MV-4-11 (cell line): ENCODE measurements around the gene ARID1B.

Source experiments
- DNase-seq: peaks from one replicate; lab custom pipeline; 2025; lab: John Stamatoyannopoulos, UW

Gene ARID1B

DNA sequence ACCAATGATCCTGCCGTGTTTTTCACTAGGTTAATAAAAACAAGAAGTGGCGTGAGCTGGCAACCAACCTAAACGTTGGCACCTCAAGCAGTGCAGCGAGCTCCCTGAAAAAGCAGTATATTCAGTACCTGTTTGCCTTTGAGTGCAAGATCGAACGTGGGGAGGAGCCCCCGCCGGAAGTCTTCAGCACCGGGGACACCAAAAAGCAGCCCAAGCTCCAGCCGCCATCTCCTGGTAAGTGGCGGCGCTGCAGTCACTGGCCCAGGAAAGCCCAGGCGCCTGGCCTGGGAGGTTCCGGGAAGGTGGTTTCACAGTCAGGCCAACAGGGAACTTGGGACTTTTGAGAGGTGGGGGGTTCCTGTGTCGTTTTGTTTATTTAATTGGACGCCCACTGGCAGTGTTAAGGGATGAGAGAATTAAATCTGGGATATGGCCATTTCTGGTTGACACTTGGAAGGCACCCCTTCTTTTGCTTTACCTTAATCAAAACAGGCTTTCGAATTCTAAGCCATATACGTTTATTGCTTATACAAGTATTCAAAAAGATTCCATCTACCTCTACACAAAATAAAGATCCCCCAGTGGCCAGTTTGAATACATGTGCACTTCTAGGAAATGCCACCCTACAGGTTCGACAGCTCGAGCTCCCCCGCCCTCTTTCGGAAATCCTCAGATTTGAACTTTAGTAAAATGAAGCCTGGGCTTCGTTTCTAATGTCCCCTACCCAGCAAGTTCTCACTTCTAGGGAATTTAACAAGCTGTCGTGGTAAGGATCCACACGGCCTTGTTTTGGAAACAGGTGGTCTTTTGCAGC is 407.2 kb downstream of the ARID1B start:
- peak; percentile 28 for DNase-seq

DNA sequence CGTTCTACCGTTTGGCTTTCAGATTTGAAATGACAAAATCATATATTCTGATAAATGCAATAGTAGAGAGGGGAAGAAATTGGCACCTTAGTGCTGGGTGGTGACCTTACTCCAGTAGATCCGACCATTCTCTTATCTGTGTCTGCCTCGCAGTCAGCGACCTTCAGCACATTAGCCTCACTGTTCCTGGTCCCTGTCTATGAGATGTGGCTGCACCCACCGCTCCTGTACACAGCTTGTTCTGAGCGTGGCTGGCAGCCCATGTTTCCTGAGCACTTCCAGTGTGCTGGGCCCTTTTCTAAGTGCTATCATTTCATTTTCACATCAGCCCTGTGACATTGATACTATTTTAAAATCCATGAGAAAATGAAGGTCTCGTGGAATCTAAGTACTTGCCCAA is 408.0 kb downstream of the ARID1B start:
- DNase-seq: no peak

DNA sequence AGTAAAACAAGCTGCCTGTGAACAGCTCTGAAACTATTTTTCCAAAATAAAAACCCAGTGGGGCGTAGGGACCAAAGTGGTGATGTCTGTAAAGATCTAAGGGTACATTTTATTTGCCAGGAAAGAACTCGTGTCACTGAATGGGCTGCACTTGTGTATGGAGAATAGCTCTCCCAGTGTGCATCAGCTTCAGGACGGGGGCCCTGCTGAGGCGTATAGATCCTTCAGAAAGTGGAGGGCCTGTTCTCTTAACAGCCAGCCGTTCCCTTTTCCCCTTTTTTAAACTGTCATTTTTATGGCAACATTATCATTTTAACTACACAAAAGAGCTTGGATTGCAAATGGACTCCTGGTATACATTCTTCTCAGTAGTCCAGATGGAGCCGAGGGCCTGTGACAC is 408.8 kb downstream of the ARID1B start:
- no peak for DNase-seq

DNA sequence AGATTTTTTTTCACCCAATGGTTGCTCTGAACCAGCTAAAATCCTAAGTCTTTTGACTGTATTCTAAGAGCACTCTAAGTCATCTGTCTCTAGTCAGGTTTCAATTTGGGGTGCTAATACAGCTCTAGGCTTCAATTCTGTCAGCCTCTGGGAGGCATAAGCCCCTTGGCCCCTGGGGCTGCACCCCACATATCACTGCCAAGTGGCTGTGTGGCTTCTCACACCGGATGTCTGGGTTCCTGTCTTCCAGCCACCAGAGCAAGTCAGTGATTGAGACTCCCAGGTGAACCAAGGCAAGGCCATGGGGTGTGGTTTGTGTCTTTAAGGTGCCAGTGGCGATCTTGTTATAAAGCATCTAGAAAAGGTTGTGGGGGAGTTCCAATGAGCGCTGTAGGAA is 409.6 kb downstream of the ARID1B start:
- no peak for DNase-seq

DNA sequence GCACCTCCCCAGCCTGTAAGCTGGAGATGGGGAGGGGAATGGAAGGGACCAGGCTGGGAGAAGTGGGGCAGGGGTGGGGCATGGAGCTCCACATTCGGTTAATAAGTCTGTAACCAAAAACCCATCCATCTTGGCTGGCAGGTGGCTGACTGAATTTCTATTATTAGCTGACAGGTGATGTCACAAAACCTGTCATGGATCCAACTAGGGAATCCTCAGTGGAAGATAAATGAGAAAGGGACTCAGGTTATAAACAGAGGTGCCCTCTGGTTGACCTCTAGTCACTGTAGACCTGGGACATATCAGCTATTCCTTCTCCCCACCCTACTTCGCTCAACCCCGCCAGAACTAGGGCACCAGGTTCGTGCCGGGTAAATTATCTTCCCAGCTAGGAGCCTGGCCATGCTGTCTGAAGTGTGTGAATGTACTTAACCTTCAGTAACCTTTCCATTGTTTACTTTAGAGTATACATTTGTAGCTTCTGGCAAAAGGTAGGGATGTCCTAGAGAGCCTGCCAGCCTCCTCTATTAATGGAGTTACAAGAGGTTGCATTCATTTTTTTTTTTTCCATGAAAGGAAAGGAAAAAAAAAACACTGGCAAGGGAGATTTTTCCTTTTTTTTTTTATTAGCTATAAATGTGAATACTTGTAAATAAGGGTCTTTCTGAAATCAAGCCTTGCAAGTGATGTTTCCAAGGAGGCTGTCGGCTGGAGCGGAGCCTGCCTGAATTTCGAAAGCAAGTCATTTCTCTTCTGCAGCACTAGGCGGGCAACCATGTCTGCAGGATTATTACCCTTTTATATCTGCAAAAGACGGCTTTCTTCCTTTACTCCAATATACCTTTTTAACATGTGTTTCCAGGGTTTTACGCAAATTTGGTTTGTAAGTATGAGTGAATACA is 410.3 kb downstream of the ARID1B start:
- no peak for DNase-seq

DNA sequence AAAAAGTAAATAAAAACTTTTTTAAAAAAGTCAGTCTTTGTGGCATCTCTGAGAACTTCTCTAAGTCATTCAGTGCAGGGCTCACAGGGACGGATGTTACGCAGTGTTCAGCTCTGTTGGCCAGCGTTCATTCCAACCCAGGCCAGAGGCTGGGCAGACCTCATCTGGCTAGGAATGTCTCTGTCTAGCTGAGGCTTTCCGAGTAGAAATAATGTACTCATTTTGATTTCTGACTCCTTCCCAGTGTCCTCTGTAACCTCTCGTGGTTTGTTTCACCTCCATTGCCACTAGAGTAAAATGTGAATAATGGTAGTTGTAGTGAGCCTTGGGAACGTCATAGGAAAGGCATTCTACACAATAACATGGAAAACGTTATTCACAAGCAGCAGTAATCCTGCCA is 411.0 kb downstream of the ARID1B start:
- DNase-seq: no peak

DNA sequence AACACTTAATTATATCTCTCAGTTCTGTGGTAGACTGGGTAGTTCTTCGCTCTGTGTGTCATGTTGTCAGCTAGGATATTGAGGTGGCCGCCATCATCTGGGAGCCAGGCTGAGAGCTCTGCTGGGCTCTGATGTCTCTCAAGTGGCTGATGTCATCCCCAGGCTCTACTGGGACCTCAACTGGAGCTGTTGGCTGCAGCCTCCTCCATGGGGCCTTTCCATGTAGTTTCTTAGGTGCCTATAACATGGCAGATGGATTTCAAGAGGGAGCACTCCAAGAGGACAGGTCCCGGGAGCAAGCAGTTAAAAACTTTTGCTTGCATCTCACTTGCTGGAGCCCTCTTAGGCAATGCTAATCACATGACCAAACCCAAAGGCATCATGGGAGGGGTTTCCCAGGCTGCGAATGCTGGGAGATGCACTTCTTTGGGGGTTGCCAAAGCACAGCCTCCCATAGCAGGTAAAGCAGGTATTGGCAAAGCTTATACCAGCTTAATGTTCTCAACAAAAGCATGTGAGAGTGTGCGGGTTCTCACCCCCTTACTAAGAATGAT is 416.3 kb downstream of the ARID1B start:
- no peak for DNase-seq

DNA sequence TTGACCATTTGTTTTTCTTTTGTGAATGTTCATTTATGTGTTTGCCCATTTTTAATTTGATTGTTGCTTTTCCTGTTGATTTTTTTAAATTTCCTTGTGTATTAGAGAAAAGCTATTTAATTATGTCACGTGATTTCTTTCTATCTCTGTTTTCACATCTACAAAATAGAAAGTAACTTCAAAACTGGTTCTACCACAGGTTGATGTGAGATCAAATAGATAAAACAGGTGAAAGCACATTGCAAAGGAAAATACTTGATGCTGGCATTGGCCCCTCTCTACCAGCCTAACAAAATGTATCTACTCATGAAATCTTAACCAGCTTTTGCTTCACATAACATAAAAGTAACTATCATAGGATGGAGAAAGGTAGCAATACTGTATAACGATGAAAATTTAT is 416.9 kb downstream of the ARID1B start:
- no peak for DNase-seq

DNA sequence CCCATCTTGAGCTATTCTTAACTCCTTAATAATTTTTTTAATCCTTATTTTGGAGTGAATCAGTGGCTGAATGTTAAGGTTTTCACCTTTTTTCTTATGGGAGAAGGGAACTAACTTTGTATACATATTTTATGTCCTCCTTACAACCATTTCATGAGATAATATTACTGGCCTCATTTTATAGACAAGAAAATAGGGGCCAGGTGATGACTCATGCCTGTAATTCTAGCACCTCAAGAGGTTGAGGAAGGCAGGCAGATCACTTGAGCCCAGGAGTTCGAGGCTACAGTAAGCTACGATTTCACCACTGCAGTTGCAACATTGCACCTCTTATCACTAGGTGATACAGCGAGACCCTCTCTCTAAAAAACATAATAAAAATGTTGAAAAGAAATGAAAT is 417.5 kb downstream of the ARID1B start:
- DNase-seq: no peak

DNA sequence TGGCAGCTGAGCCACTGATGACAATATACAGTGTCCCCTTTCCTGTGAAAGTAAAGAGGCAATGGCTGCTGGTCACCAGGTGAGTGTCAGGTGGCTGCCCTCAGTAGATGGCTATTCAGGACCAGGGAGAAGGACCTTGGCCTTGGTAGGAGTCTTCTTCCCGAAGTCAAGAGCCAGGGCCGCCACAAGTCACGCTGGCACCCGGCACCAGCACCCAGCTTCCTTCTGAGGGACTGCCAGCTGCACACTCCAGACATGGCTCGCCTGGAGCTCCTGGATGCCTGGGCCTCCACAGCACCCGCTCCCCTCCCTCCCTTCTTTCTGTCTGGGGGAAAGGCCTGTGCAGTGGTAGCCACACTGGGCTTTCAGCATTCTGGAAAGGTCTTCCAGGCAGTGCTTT is 419.2 kb downstream of the ARID1B start:
- DNase-seq: no peak

DNA sequence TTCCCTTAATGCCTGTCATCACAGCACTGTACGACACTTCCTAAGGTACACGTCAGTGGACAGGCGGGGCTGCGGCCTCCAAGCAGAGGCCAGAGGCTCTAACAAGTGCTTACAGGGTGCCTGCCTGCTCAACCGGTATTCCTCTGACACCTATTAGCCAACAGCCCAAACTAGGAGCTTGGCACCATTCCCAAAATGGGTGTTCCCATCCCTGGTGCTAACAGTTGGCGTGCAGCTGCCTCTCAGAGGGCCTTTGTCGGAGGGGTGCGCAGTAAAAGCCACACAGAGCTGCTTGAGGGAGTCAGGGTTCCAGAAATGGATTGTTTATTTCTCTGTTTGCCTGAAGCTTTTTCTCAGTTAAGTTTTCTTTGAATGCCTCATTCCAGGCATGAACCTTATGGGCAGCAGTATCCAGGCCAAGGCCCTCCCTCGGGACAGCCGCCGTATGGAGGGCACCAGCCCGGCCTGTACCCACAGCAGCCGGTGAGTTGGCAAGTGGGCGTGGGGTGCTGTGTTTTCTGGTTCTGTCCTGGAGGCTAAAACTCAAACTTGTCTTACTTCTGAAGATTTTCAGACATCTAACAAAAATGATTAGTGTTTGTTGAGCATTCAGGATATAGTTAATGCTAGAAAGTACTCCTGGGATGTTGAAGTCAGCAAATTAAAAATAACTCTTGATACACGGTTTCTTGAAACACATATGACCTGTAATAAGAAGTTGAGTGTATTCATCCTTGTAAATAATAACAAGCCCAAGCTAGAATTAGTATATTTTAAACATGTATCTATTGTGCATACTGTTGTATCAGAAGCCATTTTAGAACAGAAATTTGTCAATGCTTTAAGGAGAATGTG is 421.5 kb downstream of the ARID1B start:
- DNase-seq: no peak

DNA sequence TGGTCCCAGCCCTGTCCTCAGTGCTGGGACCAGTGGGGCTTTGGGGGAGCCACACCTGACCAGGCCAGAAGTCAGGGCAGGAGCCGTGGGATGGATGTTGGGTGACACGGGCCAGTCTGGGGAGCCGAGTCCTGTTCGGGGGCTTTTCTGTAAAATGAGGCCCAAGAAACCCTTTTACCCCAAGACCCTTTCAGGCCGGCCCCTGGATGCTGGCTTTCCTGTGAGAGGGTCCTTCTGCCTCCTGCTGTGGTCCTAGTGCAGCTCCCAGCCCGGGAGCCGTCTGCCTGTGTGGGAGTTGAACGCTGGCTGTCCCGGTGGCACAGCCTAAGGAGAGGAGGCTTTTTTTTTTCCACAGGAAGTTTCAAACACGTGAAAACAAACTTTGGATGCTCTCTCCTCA is 422.9 kb downstream of the ARID1B start:
- no peak for DNase-seq

DNA sequence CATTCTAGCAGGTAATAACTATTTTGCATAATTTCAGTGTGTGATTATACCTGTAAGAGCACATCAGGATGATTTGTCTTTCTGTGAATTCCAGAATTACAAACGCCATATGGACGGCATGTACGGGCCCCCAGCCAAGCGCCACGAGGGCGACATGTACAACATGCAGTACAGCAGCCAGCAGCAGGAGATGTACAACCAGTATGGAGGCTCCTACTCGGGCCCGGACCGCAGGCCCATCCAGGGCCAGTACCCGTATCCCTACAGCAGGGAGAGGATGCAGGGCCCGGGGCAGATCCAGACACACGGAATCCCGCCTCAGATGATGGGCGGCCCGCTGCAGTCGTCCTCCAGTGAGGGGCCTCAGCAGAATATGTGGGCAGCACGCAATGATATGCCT is 423.4 kb downstream of the ARID1B start:
- DNase-seq: no peak

DNA sequence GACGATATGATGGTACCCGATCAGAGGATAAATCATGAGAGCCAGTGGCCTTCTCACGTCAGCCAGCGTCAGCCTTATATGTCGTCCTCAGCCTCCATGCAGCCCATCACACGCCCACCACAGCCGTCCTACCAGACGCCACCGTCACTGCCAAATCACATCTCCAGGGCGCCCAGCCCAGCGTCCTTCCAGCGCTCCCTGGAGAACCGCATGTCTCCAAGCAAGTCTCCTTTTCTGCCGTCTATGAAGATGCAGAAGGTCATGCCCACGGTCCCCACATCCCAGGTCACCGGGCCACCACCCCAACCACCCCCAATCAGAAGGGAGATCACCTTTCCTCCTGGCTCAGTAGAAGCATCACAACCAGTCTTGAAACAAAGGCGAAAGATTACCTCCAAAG is 423.9 kb downstream of the ARID1B start:
- DNase-seq: no peak

DNA sequence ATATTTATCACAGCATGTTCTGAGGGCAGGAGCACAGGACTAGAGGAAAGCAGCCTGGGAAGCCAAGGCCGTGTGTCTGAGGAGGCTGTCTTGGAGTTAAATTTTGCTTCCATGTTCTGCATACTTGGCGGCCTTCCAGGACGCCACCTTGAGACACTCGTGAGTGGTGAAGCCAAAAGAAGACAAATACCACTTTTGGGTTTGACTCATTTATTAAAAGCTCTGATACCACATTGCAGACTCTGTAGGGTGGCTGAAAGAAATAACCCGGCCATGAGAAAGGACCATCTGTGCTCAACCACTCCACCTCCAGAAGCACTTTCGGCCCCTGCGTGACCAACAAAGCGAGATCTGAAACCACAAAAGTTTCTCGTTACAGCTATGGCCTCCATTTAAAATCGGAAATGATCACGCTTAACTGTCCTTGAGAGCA is 426.1 kb downstream of the ARID1B start:
- no peak for DNase-seq

DNA sequence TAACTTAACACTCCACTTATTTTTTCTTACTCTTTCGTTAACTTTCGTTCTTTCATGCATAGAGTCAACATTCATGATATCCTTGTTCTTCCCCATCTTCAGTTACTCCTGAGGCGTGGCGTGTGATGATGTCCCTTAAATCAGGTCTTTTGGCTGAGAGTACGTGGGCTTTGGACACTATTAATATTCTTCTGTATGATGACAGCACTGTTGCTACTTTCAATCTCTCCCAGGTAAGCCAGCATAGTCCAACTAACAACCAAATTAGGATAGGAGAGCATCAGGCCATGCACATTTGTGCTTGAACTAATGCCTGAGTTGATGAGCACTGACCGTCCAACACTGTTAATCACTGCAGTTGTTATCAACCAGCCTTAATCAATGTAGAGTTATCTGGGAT is 426.6 kb downstream of the ARID1B start:
- DNase-seq: no peak

DNA sequence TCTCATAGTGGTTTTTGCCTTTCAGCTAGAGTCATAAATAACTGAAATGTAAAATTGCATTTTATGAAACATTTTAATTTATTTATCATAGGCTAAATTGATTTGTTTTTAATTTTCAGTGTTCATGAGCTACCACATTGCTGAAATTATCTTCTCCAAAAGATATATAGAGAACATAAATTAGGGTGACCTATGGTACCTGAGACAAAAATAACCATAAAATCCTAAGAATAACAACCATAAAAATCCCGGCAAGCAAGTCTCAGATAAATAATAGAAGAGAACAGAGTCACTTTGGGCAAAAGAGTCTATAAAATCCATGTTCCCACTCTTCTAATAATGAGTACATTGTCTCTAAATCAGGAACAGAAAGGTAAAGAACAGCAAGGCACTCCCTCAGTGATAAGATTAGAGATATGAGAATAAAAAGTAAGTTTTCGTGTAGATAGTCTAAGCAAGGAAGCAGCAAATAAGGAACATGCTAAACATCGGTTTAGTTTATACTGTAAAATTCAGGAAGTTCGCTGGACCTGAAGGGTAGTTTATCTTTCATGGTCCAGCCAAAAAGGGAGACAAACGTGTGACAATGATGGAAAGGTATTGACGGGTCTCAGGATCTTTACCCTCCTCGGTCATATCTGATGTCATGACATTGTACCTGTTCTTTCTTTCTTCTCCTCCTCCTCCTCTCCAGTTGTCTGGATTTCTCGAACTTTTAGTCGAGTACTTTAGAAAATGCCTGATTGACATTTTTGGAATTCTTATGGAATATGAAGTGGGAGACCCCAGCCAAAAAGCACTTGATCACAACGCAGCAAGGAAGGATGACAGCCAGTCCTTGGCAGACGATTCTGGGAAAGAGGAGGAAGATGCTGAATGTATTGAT is 428.5 kb downstream of the ARID1B start:
- DNase-seq: no peak

DNA sequence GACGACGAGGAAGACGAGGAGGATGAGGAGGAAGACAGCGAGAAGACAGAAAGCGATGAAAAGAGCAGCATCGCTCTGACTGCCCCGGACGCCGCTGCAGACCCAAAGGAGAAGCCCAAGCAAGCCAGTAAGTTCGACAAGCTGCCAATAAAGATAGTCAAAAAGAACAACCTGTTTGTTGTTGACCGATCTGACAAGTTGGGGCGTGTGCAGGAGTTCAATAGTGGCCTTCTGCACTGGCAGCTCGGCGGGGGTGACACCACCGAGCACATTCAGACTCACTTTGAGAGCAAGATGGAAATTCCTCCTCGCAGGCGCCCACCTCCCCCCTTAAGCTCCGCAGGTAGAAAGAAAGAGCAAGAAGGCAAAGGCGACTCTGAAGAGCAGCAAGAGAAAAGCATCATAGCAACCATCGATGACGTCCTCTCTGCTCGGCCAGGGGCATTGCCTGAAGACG is 429.2 kb downstream of the ARID1B start:
- no peak for DNase-seq

DNA sequence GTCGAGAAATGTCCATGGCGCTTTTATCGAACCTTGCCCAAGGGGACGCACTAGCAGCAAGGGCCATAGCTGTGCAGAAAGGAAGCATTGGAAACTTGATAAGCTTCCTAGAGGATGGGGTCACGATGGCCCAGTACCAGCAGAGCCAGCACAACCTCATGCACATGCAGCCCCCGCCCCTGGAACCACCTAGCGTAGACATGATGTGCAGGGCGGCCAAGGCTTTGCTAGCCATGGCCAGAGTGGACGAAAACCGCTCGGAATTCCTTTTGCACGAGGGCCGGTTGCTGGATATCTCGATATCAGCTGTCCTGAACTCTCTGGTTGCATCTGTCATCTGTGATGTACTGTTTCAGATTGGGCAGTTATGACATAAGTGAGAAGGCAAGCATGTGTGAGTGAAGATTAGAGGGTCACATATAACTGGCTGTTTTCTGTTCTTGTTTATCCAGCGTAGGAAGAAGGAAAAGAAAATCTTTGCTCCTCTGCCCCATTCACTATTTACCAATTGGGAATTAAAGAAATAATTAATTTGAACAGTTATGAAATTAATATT is 430.4 kb downstream of the ARID1B start:
- no peak for DNase-seq

DNA sequence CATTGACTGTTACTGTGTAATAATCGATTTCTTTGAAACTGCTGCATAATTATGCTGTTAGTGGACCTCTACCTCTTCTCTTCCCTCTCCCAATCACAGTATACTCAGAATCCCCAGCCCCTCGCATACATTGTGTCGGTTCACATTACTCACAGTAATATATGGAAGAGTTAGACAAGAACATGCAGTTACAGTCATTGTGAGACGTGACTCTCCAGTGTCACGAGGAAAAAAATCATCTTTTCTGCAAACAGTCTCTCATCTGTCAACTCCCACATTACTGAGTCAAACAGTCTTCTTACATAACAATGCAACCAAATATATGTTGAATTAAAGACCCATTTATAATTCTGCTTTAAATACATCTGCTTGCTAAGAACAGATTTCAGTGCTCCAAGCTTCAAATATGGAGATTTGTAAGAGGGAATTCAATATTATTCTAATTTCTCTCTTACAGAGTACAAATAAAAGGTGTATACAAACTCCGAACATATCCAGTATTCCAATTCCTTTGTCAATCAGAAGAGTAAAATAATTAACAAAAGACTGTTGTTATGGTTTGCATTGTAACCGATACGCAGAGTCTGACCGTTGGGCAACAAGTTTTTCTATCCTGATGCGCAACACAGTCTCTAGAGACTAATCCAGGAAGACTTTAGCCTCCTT is 432.8 kb downstream of the ARID1B start:
- DNase-seq: no peak
